ENCODE results near the gene TP53AIP1. TPM values are rescaled to one million over a fixed set of nuclear protein-coding genes. Genes with fewer than 3 reads are reported as not detected.
A peak's percentile ranks its signal among the peaks of the same experiment; 100 is the strongest.

Gene TP53AIP1
- total RNA-seq, 1 donor from 2014 or later: not detected

- H3K36me3 ChIP-seq (ENCODE audit: control insufficient read depth in 3 of 3, insufficient read depth in 3 of 3, low read length in 3 of 3): no peaks in the 10 kb centered on the region
- H3K27me3 ChIP-seq (ENCODE audit: control insufficient read depth in 3 of 3, insufficient read depth in 3 of 3, low read length in 3 of 3): peaks cover 13 to 30% (median 25%) of the 10 kb centered on the region in 3 donors
- H3K9me3 ChIP-seq (ENCODE audit: control insufficient read depth in 3 of 3, low read length in 3 of 3): no peaks in the 10 kb centered on the region
- no peak overlapping the region for H3K9ac ChIP-seq (ENCODE audit: low read depth in 1 of 3, low read length in 3 of 3)
- no peak overlapping the region for H3K4me3 ChIP-seq (ENCODE audit: low read length in 3 of 3)
- H3K4me1 ChIP-seq (ENCODE audit: control insufficient read depth in 3 of 3, insufficient read depth in 3 of 3, low read length in 3 of 3): peaks cover 0 to 10% (median 0%) of the 10 kb centered on the region in 3 donors
- H3K27ac ChIP-seq (ENCODE audit: low read depth, low read length): no peak overlapping the region
Observed at GRCh38 chr11:128893578-128894285, 48.9 kb downstream of the TP53AIP1 start.

DNA sequence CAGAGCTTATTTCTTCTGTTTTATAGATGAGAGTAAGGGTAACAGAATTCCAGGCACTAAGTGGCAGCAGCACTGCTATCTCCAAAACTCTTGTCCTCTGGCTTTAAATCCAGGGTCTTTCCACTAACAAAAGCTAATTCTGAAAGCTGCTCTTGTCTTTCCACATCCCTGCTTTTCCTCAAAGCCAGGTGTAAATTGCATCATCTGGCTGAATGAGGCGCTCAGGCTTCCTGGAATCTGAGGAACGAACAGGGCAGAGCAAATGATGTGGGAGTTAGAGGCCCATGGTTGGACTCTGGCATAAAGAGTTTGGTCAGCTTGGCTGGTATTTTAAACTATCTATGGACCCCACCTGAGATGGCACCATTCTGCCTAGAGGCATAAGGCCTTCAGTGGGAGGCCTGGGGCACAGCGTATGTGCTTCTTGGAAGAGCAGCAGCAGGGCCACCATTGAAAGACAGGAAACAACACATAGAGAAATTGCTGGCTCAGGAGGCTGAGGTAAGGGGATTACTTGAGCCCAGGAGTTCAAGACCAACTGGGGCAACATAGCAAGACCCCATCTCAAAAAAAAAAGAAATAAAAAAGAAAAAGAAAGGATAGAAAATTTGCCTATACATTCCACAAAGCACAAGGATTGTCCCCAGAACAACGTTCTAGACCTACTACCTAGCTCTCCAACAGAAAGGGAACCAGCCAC lies 49.7 kb downstream of the TP53AIP1 start:
- Histone ChIP-seq H3K27me3 (ENCODE audit: control insufficient read depth in 3 of 3, insufficient read depth in 3 of 3, low read length in 3 of 3) (peaks cover 13 to 30% (median 29%) of the 10 kb centered on the region in 3 donors), H3K27ac (ENCODE audit: low read depth, low read length) (no peak overlapping the region), H3K4me1 (ENCODE audit: control insufficient read depth in 3 of 3, insufficient read depth in 3 of 3, low read length in 3 of 3) (peaks cover 0 to 10% (median 0%) of the 10 kb centered on the region in 3 donors), H3K4me3 (ENCODE audit: low read length in 3 of 3) (no peak overlapping the region), H3K9ac (ENCODE audit: low read depth in 1 of 3, low read length in 3 of 3) (no peak overlapping the region), H3K36me3 (ENCODE audit: control insufficient read depth in 3 of 3, insufficient read depth in 3 of 3, low read length in 3 of 3) (no peaks in the 10 kb centered on the region), H3K9me3 (ENCODE audit: control insufficient read depth in 3 of 3, low read length in 3 of 3) (no peaks in the 10 kb centered on the region)

- Histone ChIP-seq H3K4me3 (ENCODE audit: low read length in 3 of 3) (no peak overlapping the region), H3K4me1 (ENCODE audit: control insufficient read depth in 3 of 3, insufficient read depth in 3 of 3, low read length in 3 of 3) (peaks cover 0 to 10% (median 0%) of the 10 kb centered on the region in 3 donors), H3K27ac (ENCODE audit: low read depth, low read length) (no peak overlapping the region), H3K27me3 (ENCODE audit: control insufficient read depth in 3 of 3, insufficient read depth in 3 of 3, low read length in 3 of 3) (peaks cover 13 to 30% (median 30%) of the 10 kb centered on the region in 3 donors), H3K36me3 (ENCODE audit: control insufficient read depth in 3 of 3, insufficient read depth in 3 of 3, low read length in 3 of 3) (no peaks in the 10 kb centered on the region), H3K9me3 (ENCODE audit: control insufficient read depth in 3 of 3, low read length in 3 of 3) (no peaks in the 10 kb centered on the region), H3K9ac (ENCODE audit: low read depth in 1 of 3, low read length in 3 of 3) (no peak overlapping the region)
Observed at GRCh38 chr11:128891913-128892398, 50.7 kb downstream of the TP53AIP1 start.

DNA sequence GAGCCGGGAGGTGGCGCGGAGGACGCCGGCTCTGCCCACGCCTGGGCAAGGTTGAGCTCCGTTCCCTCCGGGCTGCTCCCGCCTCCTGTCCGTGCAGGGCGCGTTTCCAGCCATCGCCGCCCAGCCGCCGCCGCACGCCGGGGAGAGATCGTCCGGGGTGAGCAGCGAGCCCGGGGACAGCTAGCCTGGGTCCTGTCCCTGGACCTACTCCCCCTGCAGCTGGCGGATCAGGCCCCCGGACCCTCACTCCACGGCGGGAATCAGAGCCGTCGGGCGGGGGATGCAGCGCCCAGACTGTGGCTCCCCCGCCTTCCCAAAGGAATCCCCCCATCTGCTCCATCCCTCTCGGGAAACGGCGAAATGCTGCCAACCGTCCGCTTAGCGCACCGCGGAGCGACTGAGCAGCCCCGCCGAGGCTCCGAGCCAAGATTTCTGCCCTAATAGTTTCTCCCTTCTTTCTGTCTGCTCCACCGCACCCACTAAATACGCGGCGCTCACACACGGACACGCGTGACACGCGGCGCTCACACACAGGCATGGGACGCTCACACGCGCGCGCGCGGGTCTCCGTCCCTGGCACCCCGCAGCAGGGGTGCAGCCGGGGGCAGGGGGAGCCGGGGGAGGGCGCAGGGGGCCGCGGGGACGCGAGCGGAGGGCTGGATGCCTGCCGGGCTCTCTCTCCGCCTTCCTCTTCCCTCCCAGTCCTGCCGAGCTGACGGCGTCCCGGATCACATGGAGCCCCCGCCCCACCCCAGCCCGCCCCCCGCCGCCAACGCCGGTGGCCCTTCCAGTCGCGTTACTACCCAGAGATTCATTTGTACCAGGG lies 51.9 kb downstream of the TP53AIP1 start, which contains the start of gene KCNJ5:
KCNJ5 (plus strand) TSS at position 814 of the 826 bp plus-strand sequence. CDS start 19,918 bp downstream, outside the sequence.
- Histone ChIP-seq H3K27me3 (ENCODE audit: control insufficient read depth in 3 of 3, insufficient read depth in 3 of 3, low read length in 3 of 3) (peaks cover 17 to 30% (median 30%) of the 10 kb centered on the region in 3 donors), H3K4me3 (ENCODE audit: low read length in 3 of 3) (peak within 1 kb of the TSS; percentile 55 to 67 (median 59)), H3K9me3 (ENCODE audit: control insufficient read depth in 3 of 3, low read length in 3 of 3) (no peaks in the 10 kb centered on the region), H3K4me1 (ENCODE audit: control insufficient read depth in 3 of 3, insufficient read depth in 3 of 3, low read length in 3 of 3) (peaks cover 0 to 10% (median 0%) of the 10 kb centered on the region in 3 donors), H3K27ac (ENCODE audit: low read depth, low read length) (peak within 1 kb of the TSS; percentile 7), H3K9ac (ENCODE audit: low read depth in 1 of 3, low read length in 3 of 3) (peak within 1 kb of the TSS in 2 of 3 donors; percentile 6 to 33), H3K36me3 (ENCODE audit: control insufficient read depth in 3 of 3, insufficient read depth in 3 of 3, low read length in 3 of 3) (no peaks in the 10 kb centered on the region)

DNA sequence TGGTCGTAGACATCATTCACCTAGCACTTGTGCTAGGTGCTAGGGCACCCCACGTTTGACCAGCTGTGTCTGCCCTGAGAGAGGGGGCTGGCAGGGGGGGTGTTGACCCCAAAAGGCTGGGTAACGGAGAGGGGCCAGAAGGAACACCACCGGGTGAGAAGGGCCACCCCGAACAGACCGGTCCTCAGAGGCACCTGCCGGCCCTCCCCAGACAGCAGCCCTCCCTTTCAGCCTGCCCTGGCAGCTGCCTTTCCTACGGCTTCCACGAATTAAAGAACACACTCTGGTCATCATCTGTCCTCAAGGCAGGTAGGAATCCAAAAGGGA lies 52.5 kb downstream of the TP53AIP1 start:
- Histone ChIP-seq H3K9me3 (ENCODE audit: control insufficient read depth in 3 of 3, low read length in 3 of 3) (no peaks in the 10 kb centered on the region), H3K4me1 (ENCODE audit: control insufficient read depth in 3 of 3, insufficient read depth in 3 of 3, low read length in 3 of 3) (peaks cover 0 to 10% (median 0%) of the 10 kb centered on the region in 3 donors), H3K9ac (ENCODE audit: low read depth in 1 of 3, low read length in 3 of 3) (no peak overlapping the region), H3K27me3 (ENCODE audit: control insufficient read depth in 3 of 3, insufficient read depth in 3 of 3, low read length in 3 of 3) (peaks cover 17 to 30% (median 30%) of the 10 kb centered on the region in 3 donors), H3K4me3 (ENCODE audit: low read length in 3 of 3) (peak overlapping the region in 2 of 3 donors; percentile 55 to 67), H3K27ac (ENCODE audit: low read depth, low read length) (no peak overlapping the region), H3K36me3 (ENCODE audit: control insufficient read depth in 3 of 3, insufficient read depth in 3 of 3, low read length in 3 of 3) (no peaks in the 10 kb centered on the region)

DNA sequence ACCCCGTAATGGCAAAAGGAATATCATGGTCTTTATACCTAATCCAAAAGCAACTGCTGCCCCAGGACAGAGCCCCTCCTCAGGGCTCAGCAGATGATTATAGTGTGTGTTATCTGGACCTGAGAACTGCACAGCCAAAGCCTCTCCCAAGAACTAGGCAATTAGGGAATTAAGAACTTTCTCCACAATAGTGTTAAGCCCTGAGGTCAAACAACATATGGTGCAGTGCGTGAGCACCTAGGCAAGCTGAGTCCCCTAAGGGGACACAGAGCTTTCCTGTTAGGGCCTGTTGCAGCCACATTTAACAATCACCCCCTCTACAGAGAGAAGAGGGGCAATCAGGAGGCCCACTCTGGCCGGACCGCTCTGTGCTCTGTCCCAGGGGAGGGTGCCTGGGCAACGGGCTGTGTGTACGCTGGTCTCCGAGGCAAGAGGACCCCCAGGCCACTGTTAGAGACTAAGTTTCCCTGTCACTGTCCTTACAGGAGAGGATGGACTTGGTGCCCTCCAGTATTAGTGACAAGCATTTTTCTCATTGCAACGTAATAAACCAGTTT lies 52.9 kb downstream of the TP53AIP1 start:
- peaks cover 17 to 30% (median 30%) of the 10 kb centered on the region in 3 donors for H3K27me3 ChIP-seq (ENCODE audit: control insufficient read depth in 3 of 3, insufficient read depth in 3 of 3, low read length in 3 of 3)
- no peak overlapping the region for H3K27ac ChIP-seq (ENCODE audit: low read depth, low read length)

GRCh38 chr11:128888034-128888985 lies 54.4 kb downstream of the TP53AIP1 start:
- Histone ChIP-seq H3K9ac (ENCODE audit: low read depth in 1 of 3, low read length in 3 of 3) (no peak overlapping the region), H3K27me3 (ENCODE audit: control insufficient read depth in 3 of 3, insufficient read depth in 3 of 3, low read length in 3 of 3) (peaks cover 19 to 30% (median 28%) of the 10 kb centered on the region in 3 donors), H3K4me1 (ENCODE audit: control insufficient read depth in 3 of 3, insufficient read depth in 3 of 3, low read length in 3 of 3) (peaks cover 0 to 10% (median 0%) of the 10 kb centered on the region in 3 donors), H3K4me3 (ENCODE audit: low read length in 3 of 3) (no peak overlapping the region), H3K36me3 (ENCODE audit: control insufficient read depth in 3 of 3, insufficient read depth in 3 of 3, low read length in 3 of 3) (no peaks in the 10 kb centered on the region), H3K9me3 (ENCODE audit: control insufficient read depth in 3 of 3, low read length in 3 of 3) (no peaks in the 10 kb centered on the region), H3K27ac (ENCODE audit: low read depth, low read length) (no peak overlapping the region)

More for the DNA sequence above, 52.9 kb downstream of the TP53AIP1 start:
- Histone ChIP-seq H3K9me3 (ENCODE audit: control insufficient read depth in 3 of 3, low read length in 3 of 3) (no peaks in the 10 kb centered on the region), H3K4me1 (ENCODE audit: control insufficient read depth in 3 of 3, insufficient read depth in 3 of 3, low read length in 3 of 3) (peaks cover 0 to 10% (median 0%) of the 10 kb centered on the region in 3 donors), H3K4me3 (ENCODE audit: low read length in 3 of 3) (no peak overlapping the region), H3K36me3 (ENCODE audit: control insufficient read depth in 3 of 3, insufficient read depth in 3 of 3, low read length in 3 of 3) (no peaks in the 10 kb centered on the region), H3K9ac (ENCODE audit: low read depth in 1 of 3, low read length in 3 of 3) (no peak overlapping the region)

DNA sequence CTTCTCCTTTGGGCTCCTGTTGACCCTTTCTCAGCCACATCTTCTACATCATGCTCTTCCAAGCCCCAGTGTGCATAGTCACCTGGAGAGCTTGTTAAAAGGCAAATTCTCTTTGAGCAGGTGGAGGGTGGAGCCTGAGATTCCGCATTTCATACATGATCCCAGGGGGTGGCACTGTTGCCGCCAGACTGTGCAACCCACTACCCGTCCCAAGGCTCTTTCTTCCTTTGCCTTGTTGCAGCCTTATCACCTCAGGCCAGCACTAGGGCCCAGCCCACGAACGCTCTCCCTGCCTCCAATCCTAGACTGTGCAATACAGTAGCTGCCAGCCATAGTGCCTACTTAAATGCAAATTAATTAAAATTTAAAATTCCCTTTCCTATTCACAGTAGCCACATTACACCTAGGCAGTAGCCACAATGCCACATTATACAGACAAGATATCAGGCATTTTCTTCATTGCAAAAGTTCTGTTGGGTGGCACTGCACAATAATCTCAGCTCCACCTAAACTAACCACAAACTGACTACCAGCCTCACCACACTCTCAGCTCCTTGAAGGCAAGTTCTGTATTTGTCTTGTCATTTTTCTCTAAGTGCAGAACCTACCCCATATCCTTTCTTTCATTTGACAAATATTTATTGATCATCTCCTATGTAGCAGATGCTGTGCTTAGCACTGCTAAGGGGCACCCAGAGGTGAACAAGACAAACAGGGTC lies 56.1 kb downstream of the TP53AIP1 start:
- peaks cover 20 to 26% (median 25%) of the 10 kb centered on the region in 3 donors for H3K27me3 ChIP-seq (ENCODE audit: control insufficient read depth in 3 of 3, insufficient read depth in 3 of 3, low read length in 3 of 3)
- H3K4me3 ChIP-seq (ENCODE audit: low read length in 3 of 3): no peak overlapping the region
- H3K9ac ChIP-seq (ENCODE audit: low read depth in 1 of 3, low read length in 3 of 3): no peak overlapping the region
- H3K27ac ChIP-seq (ENCODE audit: low read depth, low read length): no peak overlapping the region
- peaks cover 0 to 10% (median 0%) of the 10 kb centered on the region in 3 donors for H3K4me1 ChIP-seq (ENCODE audit: control insufficient read depth in 3 of 3, insufficient read depth in 3 of 3, low read length in 3 of 3)
- H3K9me3 ChIP-seq (ENCODE audit: control insufficient read depth in 3 of 3, low read length in 3 of 3): no peaks in the 10 kb centered on the region
- no peaks in the 10 kb centered on the region for H3K36me3 ChIP-seq (ENCODE audit: control insufficient read depth in 3 of 3, insufficient read depth in 3 of 3, low read length in 3 of 3)

Measured in skeletal muscle tissue (tissue), 4 donors.